ENCODE measurements around the gene SMTNL1. TPM values are rescaled to one million over a fixed set of nuclear protein-coding genes. Genes with fewer than 3 reads are reported as not detected.

Gene SMTNL1
- not detected in 2 replicates for total RNA-seq

GRCh38 chr11:57536947-57537619, at the start of gene SMTNL1:
SMTNL1 (plus strand) TSS chr11:57537595; CDS start chr11:57542643, 5,048 bp downstream.

GRCh38 chr11:57515332-57516060, 21.9 kb upstream of the SMTNL1 start, which contains the start of gene SLC43A1:
SLC43A1 (minus strand) TSS chr11:57515702; CDS start chr11:57514111, 1,591 bp downstream.

GRCh38 chr11:57530596-57531507, 6.5 kb upstream of the SMTNL1 start, which contains the start of gene TIMM10:
TIMM10 (minus strand) TSS chr11:57530754; CDS start chr11:57530189, 565 bp downstream.

GRCh38 chr11:57567515-57568329, 30.3 kb downstream of the SMTNL1 start, which contains the start of gene UBE2L6:
UBE2L6 (minus strand) TSS chr11:57567672; CDS start chr11:57567611, 61 bp downstream.

GRCh38 chr11:57597461-57597915, 60.1 kb downstream of the SMTNL1 start, which contains the start of gene SERPING1:
SERPING1 (plus strand) TSS chr11:57597685; CDS start chr11:57598271, 586 bp downstream.

Other genes with a start within 250 kb of the SMTNL1 start
- 89.9 and 90.3 TPM in 2 replicates for gene TNKS1BP1, start 212.6 kb upstream of the SMTNL1 start, total RNA-seq
- 49.5 and 59.6 TPM in 2 replicates for gene SSRP1, start 201.7 kb upstream of the SMTNL1 start, total RNA-seq
- not detected in 2 replicates for gene P2RX3, start 199.2 kb upstream of the SMTNL1 start, total RNA-seq
- gene PRG3, start 156.4 kb upstream of the SMTNL1 start, total RNA-seq = not detected in 2 replicates
- gene PRG2, start 146.9 kb upstream of the SMTNL1 start, total RNA-seq = 0.26 and 0.73 TPM in 2 replicates
- 18.2 and 21.3 TPM in 2 replicates for gene SLC43A3, start 110.5 kb upstream of the SMTNL1 start, total RNA-seq
- gene RTN4RL2, start 77.1 kb upstream of the SMTNL1 start, total RNA-seq = 0.13 TPM in 1 of 2 replicates, not detected in the other
- 6.3 and 12.7 TPM in 2 replicates for gene SLC43A1, start 21.9 kb upstream of the SMTNL1 start, total RNA-seq
- gene TIMM10, start 6.8 kb upstream of the SMTNL1 start, total RNA-seq = 18.6 and 24.2 TPM in 2 replicates
- 46.3 and 60.1 TPM in 2 replicates for gene UBE2L6, start 30.1 kb downstream of the SMTNL1 start, total RNA-seq
- gene SERPING1, start 60.1 kb downstream of the SMTNL1 start, total RNA-seq = 11.6 and 43.9 TPM in 2 replicates
- gene YPEL4, start 112.3 kb downstream of the SMTNL1 start, total RNA-seq = 1.2 and 1.8 TPM in 2 replicates
- 11.0 and 13.5 TPM in 2 replicates for gene CLP1, start 120.2 kb downstream of the SMTNL1 start, total RNA-seq
- 47.3 and 57.9 TPM in 2 replicates for gene ZDHHC5, start 130.5 kb downstream of the SMTNL1 start, total RNA-seq
- gene MED19, start 174.6 kb downstream of the SMTNL1 start, total RNA-seq = 7.9 and 10.4 TPM in 2 replicates
- 79.5 and 81.0 TPM in 2 replicates for gene TMX2, start 175.0 kb downstream of the SMTNL1 start, total RNA-seq
- 49.5 and 83.5 TPM in 2 replicates for gene SELENOH, start 203.9 kb downstream of the SMTNL1 start, total RNA-seq
- gene BTBD18, start 214.2 kb downstream of the SMTNL1 start, total RNA-seq = not detected in 2 replicates
- gene CTNND1, start 224.2 kb downstream of the SMTNL1 start, total RNA-seq = 141 and 145 TPM in 2 replicates

Measured in smooth muscle cell of the pulmonary artery (primary cell).